ENCODE results near the gene CEMIP.

- TF ChIP-seq CTCF (conservative IDR thresholded peaks at IDR 0.05; ENCODE audit: low read length) (no peak), EZH2phosphoT487 (IDR thresholded peaks at IDR 0.05; ENCODE audit: borderline replicate concordance) (no peak)
Measured at GRCh38 chr15:80774486-80774885, 4.7 kb upstream of the CEMIP start.

Data from Loucy (cell line).